Right ventricle myocardium inferior (tissue), 1 donor: ENCODE data around the gene AP3D1. TPM values are rescaled to one million over a fixed set of nuclear protein-coding genes. Genes with fewer than 3 reads are reported as not detected.
"Not testable (repeated sequence)": the region's sequence is repeated elsewhere in the genome, so short reads cannot be mapped to it uniquely, and the experiment has no call there.

Experiments used
- ATAC-seq: fragments of 200-7000 bp; cut with Tn5 transposase; one replicate; pipeline ENCODE4 v1.9.1; 2020; ENCODE audit warnings: mild to moderate bottlenecking, moderate library complexity
- DNase-seq: peaks from one replicate; pipeline ENCODE4 v3.0.0; 2021; ENCODE audit errors: missing footprints
- intact Hi-C: fragments of 100-400 bp; cut with DNase I; formaldehyde crosslinking; loops from one replicate; pipeline ENCODE4 v1.11.0; 2022
- total RNA-seq: library from RNA; stranded (reverse); fragmentation: NEBNext Ultra II Directional; extraction: Animal tissue kit (Norgen Biotek cat#: 25700); gene quantifications from one replicate; pipeline ENCODE4 v1.2.1, GENCODE V29; 2021
- donor health status: DM: no; HTN: yes; CAD: no; lungs with severe emphysema.

Gene AP3D1
- total RNA-seq, 1 donor from 2014 or later: 71.8 TPM

DNA sequence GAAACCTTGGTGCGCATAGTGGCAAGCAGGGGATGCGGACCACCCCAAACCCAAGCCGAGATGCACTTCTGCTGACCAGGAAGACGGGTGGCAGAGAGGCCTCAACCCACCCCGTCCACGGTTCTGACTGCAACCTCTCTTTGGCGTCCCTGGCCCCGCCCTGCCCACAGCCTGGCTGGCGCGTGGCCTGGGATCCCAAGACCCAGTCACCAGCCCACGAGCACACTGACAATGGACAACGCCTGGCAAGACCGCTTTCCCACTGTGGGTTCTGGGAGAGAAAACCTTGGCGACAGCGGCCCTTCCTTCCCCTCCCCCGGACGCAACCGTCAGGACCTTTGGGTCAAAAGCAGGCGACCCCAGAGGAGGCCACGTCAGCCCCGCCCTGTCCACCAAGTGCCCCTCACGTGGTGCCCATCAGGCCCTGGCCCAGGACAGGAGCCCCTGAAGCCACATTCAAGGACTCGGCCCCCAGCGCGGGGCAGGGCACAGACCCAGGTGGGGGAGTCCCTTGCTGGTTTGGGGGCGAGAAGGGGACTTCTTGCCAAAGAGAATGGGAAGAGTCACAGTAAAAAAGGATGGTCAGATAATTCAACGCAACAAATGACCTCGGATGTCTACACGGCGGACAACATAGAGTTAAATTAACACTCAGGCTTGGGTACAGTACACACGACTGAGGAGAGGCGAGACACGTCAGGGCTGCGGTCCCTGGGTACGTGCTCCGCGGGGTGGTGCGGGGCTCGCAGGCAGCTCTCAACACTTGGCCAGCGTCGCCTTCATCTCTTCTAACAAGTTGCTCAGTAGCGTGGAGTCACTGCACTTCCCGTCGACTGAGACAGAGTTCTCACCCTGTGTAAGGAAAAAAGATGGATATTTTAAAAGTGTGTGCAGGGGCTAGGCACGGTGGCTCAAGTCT lies 49.7 kb downstream of the AP3D1 start:
- intact Hi-C loops: no loop called here
- DNase-seq (no peak), ATAC-seq (no peak)

DNA sequence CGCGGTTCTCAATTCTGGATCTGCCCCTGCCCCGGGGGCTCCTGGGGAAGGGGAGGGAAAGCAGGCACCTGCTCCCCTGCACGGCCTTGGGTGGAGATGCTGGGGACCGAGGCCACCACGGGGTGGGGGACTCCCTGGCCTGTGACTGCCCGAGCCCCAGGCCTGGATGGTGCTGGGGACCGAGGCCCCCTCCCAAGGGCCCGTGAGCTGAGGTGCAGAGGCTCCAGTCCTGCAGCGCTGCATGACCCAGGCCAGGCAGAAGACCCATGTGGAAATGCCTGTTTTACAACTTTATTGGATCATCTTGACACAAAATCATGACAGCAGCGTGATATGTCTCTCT lies 50.7 kb downstream of the AP3D1 start:
- intact Hi-C loops: no loop called here
- no peak for ATAC-seq
- no peak for DNase-seq

DNA sequence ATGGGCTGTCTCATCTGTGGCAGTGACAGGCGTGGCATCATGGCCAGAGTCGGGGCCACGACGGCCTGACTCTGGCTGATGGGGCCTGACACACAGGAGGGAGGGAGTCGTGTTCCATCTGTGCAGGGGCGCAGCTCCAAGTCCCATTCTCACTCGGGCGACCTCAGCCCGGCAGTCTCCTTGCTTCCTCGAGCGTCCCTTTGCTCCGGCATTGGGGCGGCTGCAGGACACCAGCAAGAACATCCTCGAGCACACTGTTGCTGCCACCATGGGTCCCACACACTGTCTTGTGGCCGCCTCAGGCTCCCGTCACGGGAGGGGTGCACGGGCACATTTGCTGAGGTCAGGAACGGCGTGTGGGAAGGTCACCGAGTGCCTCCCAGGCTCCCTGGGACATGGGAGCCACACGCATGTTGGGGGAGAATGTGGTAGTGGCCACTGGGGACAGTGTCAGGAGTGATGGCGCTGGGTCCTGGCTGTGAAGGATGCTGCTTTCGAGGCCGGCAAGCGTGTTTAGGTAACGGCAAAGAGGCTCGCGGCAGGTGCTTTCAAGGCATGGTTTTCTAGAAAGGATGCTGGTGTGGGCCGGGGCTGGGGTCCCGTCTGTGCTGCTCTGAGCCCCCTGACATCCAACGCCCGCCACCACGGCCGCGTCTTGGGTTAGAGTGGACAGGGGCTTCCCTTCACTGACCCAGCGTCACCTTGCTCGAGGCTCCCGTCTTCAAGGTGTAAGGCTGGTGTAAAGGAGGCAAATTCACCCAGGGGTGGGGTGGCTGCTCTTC lies 51.2 kb downstream of the AP3D1 start:
- ATAC-seq (no peak), DNase-seq (no peak)
- intact Hi-C loops: loop anchor here (2.0 kb wide), 1 partner anchor 21 kb away; no protein-coding TSS in a partner anchor

DNA sequence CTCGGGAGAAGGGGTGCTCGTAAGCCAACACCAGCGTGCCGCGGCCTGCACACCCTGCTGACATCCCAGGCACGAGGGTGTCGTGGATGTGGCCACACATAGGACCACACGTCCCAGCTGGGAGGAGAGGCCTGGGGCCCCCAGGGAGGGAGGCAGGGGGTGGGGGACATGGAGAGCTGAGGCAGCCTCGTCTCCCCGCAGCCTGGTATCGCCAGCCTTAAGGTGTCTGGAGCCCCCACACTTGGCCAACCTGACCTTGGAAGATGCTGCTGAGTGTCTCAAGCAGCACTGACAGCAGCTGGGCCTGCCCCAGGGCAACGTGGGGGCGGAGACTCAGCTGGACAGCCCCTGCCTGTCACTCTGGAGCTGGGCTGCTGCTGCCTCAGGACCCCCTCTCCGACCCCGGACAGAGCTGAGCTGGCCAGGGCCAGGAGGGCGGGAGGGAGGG lies 52.3 kb downstream of the AP3D1 start:
- ATAC-seq: no peak
- DNase-seq: no peak
- intact Hi-C loops: loop anchor here (2.0 kb wide), 1 partner anchor 22 kb away; no protein-coding TSS in a partner anchor

DNA sequence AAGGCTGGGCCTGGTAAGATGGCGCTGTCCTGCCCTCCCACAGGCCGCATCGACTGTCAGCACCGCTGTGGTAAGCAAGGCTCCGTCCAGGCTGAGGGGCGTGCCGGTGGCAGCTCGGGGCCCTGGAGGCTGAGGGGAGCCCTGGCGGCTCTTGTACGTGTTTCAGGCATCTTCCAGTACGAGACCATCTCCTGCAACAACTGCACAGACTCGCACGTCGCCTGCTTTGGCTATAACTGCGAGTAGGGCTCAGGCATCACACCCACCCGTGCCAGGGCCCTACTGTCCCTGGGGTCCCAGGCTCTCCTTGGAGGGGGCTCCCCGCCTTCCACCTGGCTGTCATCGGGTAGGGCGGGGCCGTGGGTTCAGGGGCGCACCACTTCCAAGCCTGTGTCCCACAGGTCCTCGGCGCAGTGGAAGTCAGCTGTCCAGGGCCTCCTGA lies 53.5 kb downstream of the AP3D1 start:
- ATAC-seq (no peak), DNase-seq (no peak)
- intact Hi-C loops: loop anchor here (2.0 kb wide), 2 partner anchors 23 to 29 kb away; no protein-coding TSS in a partner anchor

DNA sequence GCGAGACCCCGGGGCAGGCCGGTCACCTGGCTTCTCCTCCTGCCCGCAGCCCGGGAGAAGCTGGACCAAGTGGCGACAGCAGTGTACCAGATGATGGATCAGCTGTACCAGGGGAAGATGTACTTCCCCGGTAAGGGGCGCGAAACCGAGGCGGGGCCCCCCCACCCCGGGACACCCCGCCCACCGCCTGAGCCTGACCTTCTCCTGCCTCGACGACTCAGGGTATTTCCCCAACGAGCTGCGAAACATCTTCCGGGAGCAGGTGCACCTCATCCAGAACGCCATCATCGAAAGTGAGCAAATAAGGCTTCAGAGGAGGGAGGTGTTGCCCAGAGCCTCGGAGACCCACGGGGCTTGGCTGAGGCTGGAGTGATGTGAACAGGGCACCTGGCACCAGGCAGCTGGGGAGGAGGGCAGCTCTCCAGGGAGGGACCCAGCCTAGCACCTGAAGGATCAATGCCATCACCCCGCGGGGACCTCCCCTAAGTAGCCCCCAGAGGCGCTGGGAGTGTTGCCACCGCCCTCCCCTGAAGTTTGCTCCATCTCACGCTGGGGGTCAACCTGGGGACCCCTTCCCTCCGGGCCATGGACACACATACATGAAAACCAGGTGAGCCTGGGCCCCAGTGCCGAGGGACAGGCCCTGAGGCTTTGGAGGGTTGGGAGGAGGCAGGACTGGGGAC lies 54.0 kb downstream of the AP3D1 start:
- intact Hi-C loops: loop anchor here (2.0 kb wide), 1 partner anchor 29 kb away; no protein-coding TSS in a partner anchor
- DNase-seq: no peak
- ATAC-seq: no peak

DNA sequence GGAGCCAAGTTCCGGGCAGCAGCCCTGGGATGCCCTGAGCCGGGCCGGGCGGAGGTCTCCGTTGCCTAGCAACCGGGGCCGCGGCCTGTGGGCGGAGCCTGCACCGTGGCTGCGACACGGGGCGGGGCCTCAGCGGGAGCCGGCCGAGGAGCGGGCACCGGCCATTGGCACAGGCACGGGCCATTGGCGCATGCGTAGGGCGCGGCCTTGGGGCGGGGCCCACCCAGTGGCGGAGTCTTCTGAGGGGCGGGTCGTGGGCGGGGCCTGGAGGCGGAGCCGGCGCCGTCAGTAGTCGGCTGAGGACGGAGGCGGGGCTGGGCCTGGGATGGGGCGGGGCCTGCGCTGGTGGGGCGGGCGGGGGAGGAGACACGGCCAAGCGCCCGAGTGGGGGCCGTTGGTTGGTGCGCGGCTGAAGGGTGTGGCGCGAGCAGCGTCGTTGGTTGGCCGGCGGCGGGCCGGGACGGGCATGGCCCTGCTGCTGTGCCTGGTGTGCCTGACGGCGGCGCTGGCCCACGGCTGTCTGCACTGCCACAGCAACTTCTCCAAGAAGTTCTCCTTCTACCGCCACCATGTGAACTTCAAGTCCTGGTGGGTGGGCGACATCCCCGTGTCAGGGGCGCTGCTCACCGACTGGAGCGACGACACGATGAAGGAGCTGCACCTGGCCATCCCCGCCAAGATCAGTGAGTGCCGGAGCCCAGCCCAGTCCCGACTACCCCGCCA lies 54.7 kb downstream of the AP3D1 start, which contains the start of gene IZUMO4:
IZUMO4 (plus strand) TSS at position 436 of the 723 bp plus-strand sequence; CDS start at position 467, 31 bp downstream.
- peak; percentile 100 for DNase-seq
- intact Hi-C loops: loop anchor here (1.0 to 2.0 kb wide), 2 partner anchors 30 to 55 kb away; partner anchors contain the start of gene AP3D1
- peak; percentile 92 for ATAC-seq

DNA sequence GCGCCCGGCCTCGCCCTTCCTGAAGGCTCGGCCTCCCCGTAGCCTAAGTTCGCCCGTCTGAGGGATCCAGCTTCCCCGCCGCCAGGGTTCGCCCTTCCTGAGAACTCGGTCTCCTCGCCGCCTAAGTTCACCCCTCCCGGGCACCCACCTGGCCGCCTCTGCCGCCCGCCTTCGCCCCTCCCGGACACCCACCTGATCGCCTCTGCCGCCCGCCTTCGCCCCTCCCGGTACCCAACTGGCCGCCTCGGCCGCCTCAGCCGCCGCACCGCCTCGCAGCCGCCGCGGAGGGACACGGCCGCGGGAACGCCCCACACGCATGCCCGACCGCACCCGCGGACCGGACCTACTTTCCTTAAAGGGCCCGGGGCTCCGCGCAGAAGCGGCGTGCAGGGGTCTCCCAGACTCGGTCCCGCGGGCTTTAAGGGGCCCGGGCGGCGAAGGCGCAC lies 55.3 kb downstream of the AP3D1 start, which contains the start of gene MOB3A:
MOB3A (minus strand) TSS at position 293 of the 446 bp plus-strand sequence. CDS start 17,766 bp downstream, outside the sequence.
- ATAC-seq (peak; percentile 74), DNase-seq (peak; percentile 97)
- intact Hi-C loops: loop anchor here (1.0 to 2.0 kb wide), 2 partner anchors 31 to 55 kb away; partner anchors contain the start of gene AP3D1

DNA sequence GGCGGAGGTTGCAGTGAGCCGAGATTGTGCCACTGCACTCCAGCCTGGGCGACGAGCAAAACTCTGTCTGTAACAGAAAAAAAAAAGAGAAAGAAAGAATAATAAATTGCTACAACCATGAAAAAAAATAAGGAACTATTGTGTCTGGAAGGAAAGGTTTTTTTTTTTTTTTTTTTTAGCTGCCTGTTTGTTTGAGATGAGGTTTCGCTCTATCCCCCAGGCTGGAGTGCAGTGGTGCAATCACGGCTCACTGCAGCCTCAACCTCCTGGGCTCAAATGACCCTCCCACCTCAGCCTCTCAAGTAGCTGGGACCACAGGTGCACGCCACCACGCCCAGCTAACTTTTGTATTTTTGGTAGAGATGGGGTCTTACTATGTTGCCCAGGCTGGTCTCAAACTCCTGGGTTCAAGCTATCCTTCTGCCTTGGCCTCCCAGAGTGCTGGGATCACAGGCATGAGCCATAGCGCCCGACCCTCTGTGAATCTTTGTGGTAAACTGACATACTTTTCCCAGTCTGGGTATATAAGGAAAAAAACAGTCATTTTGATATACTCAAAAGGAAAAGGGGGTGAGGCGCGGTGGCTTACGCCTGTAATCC lies 59.3 kb downstream of the AP3D1 start:
- DNase-seq, intact Hi-C loops, ATAC-seq: not testable (repeated sequence)

DNA sequence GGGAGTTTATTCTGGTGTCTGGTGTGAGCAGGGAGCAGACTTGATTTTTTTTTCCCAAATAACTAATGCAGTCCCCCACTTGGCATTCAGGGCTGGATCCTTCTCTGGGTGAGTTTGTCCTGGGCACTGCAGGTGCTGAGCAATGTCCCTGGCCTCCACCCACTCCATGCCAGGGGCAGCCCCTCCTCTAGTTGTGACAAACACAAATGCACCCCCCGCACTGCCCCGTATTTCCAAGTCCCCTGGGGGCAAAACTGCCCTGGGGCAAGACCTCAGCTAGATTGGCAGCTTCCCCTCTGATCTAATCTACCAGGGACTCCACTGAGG lies 61.7 kb downstream of the AP3D1 start:
- intact Hi-C loops: no loop called here
- DNase-seq: no peak
- no peak for ATAC-seq

DNA sequence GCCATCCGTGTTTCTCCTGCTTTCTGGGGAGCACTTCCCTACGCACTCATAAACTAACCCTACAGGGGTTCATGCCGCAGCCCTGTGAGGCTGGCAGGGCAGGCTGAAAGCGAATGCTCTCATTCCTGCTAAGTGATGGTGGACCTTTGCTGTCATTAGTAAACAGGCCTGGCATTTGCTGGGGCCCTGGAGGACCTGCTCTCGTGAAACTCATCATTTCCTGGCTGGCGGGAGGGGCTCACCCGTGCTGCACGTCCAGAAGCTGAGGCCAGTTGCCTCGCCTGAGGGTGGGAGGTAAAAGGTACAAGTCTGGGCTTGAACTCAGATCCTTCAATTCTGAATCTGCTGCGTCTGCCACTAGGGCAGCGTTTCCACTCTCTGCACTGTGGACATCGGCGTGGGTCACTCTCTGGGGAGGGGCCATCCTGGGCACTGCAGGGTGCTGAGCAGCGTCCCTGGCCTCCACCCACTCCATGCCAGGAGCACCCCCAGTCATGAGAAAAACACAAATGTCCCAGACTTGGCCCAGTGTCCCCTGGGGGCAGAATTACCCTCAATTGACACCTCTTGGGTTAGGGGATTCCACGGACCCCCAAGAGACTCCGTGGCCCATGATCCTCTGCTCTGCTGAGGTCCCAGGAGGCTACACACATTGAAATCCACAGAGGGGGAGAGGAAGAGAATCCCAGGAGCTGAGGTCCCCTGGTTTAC lies 62.2 kb downstream of the AP3D1 start:
- ATAC-seq (no peak), DNase-seq (no peak)
- intact Hi-C loops: no loop called here

DNA sequence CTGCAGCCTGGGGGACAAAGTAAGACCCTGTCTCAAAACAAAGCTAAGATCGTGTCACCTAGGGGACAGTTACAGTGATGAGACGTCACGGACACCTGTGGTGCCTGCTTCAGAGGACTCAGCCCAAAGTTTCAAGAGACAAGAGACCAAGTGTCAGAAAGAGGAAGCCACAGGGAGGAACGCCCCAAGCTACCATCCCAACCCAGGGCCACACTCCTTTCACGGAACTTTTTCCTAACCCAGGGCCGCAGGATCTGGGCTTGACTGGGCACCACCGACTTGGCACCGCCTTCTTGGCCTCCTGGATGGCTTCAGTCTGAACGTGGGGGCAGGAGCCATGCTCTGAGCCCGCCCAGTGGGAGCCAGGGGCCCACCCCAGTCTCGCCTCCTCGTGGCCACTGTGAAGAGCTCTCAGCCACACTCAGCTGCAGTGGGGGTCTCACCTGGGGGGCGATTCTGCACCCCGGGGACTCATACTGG lies 63.7 kb downstream of the AP3D1 start:
- ATAC-seq: no peak
- no peak for DNase-seq
- intact Hi-C loops: no loop called here

DNA sequence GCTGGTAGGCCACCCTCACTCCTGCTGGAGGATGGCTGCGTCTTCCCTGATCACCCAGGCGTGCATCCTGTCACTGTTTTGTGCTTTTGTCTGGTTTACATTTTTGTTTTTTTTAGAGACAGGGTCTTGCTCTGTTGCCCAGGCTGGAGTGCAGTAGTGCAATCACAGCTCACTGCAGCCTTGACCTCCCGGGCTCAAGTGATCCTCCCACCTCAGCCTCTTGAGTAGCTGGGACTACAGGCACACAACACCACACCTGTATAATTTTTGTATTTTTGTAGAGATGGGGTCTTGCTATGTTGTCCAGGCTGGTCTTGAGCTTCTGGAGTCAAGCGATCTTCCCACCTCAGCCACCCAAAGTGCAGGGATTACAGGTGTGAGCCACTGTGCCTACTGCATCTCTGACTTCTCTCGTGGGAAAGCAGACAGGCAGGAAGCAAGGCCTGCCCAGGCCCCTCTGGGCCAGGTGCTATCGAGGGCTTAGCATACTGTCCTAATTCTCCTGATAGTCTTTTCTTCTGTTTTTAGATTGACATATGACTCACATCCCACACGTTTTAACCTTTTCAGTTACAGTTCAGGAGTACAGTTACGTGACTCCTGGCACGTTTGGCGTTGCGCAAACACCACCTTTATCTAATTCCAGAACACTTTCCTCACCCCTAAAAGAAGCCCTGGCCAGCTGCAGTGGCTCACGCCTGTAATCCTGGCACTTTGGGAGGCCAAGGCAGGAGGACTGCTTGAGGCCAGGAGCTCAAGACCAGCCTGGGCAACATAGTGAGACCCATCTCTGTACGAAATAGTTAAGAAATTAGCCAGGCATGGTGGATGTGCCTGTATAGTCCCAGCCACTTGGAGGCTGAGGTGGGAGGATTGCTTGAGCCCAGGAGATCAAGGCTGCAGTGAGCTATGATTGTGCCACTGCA lies 64.4 kb downstream of the AP3D1 start:
- ATAC-seq, DNase-seq: not testable (repeated sequence)

DNA sequence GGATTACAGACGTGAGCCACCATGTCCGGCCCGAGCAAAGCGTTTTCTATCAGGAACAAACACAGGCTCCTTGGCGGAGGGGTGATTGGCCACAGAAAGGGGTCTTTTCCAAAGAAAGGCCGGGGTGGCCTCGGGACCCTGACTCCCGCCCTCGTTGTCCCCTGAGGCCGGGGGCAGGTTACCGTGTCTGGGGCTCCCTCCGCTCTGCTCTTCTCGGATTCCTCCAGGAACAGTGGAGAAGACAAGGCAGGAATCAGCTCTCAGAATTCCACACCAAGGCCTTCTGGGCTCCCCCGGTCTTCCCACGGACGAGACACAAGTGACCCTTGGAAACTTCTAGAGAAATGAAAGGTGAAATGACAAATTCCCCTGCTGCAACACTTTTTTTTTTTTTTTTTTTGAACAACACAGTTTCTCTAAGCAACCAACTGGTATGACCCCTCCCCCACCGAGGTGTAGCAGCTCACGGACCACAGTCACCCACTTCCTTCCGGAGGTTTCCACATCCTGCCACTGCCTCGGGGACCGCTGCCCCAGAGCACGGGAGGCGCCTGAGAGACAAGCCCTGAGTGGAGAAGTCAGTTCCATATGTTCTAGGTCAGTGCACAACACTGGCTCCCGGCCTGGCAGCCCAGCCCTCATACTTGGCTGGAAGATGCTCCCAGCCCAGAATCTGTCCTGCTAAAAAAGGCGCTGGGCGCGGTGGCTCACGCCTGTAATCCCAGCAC lies 66.2 kb downstream of the AP3D1 start:
- DNase-seq (peak; percentile 92), ATAC-seq (peak; percentile 66)
- intact Hi-C loops: no loop called here

More for the DNA sequence above, 64.4 kb downstream of the AP3D1 start:
- intact Hi-C loops: not testable (repeated sequence)
